Measurements from ENCODE around the gene RSPH9. TPM values are rescaled to one million over a fixed set of nuclear protein-coding genes. Genes with fewer than 3 reads are reported as not detected.

The RSPH9 gene
- total and polyA plus RNA-seq, 8 donors, result 0.32 to 5.6 (median 3.3) TPM

DNA sequence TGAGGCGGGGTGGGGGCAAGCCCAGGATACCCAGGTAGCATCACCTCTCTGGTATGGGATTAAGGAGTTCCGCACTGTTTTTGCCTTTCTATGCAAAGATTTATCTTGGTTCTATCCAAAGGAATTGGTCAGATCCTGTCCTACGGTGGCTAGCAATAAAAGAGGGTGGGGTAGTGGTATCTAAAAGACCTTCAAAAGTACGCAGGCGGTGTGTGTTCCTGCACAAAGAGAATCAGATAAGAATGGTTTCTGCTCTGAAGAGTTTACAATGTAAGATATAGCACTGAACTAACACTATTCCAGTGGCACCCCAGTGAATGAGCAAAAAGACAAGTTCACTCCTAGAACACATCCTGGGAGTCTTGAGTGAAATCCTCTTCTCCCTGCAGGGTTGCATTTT is 36.5 kb downstream of the RSPH9 start:
- Histone ChIP-seq H3K27ac (no peak overlapping the region), H3K4me3 (no peak overlapping the region), H3K4me1 (peaks cover 8 to 19% of the 10 kb centered on the region in 2 donors), H3K9me3 (no peaks in the 10 kb centered on the region), H3K27me3 (no peaks in the 10 kb centered on the region), H3K36me3 (peaks cover 0 to 50% of the 10 kb centered on the region in 2 donors)
- no peak for DNase-seq
- ATAC-seq, result no peak
- TF ChIP-seq, protein P1, sequence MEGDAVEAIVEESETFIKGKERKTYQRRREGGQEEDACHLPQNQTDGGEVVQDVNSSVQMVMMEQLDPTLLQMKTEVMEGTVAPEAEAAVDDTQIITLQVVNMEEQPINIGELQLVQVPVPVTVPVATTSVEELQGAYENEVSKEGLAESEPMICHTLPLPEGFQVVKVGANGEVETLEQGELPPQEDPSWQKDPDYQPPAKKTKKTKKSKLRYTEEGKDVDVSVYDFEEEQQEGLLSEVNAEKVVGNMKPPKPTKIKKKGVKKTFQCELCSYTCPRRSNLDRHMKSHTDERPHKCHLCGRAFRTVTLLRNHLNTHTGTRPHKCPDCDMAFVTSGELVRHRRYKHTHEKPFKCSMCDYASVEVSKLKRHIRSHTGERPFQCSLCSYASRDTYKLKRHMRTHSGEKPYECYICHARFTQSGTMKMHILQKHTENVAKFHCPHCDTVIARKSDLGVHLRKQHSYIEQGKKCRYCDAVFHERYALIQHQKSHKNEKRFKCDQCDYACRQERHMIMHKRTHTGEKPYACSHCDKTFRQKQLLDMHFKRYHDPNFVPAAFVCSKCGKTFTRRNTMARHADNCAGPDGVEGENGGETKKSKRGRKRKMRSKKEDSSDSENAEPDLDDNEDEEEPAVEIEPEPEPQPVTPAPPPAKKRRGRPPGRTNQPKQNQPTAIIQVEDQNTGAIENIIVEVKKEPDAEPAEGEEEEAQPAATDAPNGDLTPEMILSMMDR (IDR thresholded peaks at IDR 0.05), result no peak
- intact Hi-C loops (cut with DNase I), result no loop called here

- intact Hi-C loops (cut with DNase I), result no loop called here
- H3K27ac ChIP-seq, result no peak overlapping the region
Observed at GRCh38 chr6:43682724-43683429, 38.0 kb downstream of the RSPH9 start.

DNA sequence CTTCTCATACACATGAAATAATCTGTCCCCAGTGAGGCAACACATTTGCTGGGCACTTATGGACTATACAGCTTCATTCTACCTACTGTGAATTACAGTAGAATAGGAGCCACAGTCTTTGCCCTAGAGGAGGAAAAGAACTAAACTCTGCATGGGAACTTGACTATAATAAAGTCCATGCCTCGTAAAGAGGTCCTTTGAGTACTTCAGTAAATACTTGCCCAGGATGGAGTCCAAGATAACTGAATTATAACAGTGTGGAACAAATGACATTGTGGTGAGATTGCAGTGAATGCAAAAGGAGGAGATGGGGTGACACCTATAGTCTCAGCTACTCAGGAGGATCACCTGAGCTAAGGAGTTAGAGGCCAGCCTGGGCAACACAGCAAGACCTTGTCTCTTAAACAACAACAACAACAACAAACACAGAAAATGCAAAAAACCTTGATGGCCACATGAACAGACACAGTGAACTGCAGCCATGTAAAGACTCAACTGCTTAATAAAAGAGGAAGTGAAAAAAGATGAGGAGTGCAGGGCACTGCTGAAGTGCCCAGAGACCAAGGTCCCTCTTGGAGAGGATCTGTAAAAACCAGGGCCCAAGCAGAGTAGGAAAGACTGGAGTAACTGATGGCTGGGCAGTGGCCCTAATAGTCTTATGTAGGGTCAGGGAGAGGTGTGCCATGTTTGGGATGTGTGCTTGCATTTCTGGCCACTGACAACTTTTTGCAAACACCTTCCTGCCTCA is 39.0 kb downstream of the RSPH9 start:
- DNase-seq, result no peak
- H3K4me1 ChIP-seq, result peaks cover 13 to 28% of the 10 kb centered on the region in 2 donors

More at GRCh38 chr6:43682724-43683429, 38.0 kb downstream of the RSPH9 start:
- no peaks in the 10 kb centered on the region for H3K27me3 ChIP-seq
- H3K4me1 ChIP-seq, result peaks cover 13 to 28% of the 10 kb centered on the region in 2 donors
- DNase-seq (no peak), ATAC-seq (no peak)
- peaks cover 0 to 34% of the 10 kb centered on the region in 2 donors for H3K36me3 ChIP-seq
- no peaks in the 10 kb centered on the region for H3K9me3 ChIP-seq
- TF ChIP-seq, protein P1 (IDR thresholded peaks at IDR 0.05), result no peak
- H3K4me3 ChIP-seq, result no peak overlapping the region

DNA sequence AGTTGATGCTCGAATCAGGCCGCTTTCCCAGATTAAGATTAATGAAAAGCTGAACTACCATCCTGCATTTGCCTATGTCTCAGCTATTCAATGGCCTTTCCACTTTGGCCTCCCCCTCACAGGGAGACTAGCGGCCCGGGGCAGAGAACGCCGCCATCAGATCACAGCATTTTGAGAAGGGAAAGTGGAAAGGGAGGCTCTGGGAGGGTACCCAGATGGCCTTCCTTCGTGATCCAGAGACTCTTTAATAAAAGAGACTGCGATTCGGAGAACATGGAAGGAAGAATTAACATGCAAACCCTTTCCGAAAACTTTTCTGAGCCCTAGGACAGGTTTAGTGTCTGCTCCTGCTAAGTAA is 42.2 kb downstream of the RSPH9 start:
- DNase-seq, result no peak
- no peaks in the 10 kb centered on the region for H3K9me3 ChIP-seq
- TF ChIP-seq, protein P1 (IDR thresholded peaks at IDR 0.05), result no peak
- peaks cover 13 to 28% of the 10 kb centered on the region in 2 donors for H3K4me1 ChIP-seq
- peak overlapping the region; percentile 52 to 68 for H3K4me3 ChIP-seq
- no peaks in the 10 kb centered on the region for H3K27me3 ChIP-seq
- no peaks in the 10 kb centered on the region for H3K36me3 ChIP-seq
- peak overlapping the region; percentile 65 to 72 for H3K27ac ChIP-seq
- no peak for ATAC-seq
- intact Hi-C loops (cut with DNase I), result no loop called here

More for the DNA sequence above, 39.0 kb downstream of the RSPH9 start:
- peak; percentile 60 for ATAC-seq
- no peak overlapping the region for H3K4me3 ChIP-seq
- H3K27ac ChIP-seq, result no peak overlapping the region
- intact Hi-C loops (cut with DNase I), result no loop called here
- H3K36me3 ChIP-seq, result peaks cover 0 to 24% of the 10 kb centered on the region in 2 donors
- no peaks in the 10 kb centered on the region for H3K27me3 ChIP-seq
- TF ChIP-seq, protein P1 (IDR thresholded peaks at IDR 0.05), result no peak
- no peaks in the 10 kb centered on the region for H3K9me3 ChIP-seq
